Keratinocyte (primary cell): ENCODE measurements around the gene RBM38. TPM values are rescaled to one million over a fixed set of nuclear protein-coding genes. Genes with fewer than 3 reads are reported as not detected.

ENCODE experiments used
- DNase-seq: peaks from one replicate; pipeline ENCODE4 v3.0.0-alpha.2; 2011; ENCODE audit warnings: low read depth, missing footprints, low spot score
- FAIRE-seq: peaks from 2 replicates; lab custom pipeline; 2011; peaks lifted over from hg19 to GRCh38; lab: Jason Lieb, UNC
- H2AFZ ChIP-seq: 2 replicates; pipeline ENCODE4 v1.6.0; 2012; ENCODE audit warnings: low read length, control low read depth, inconsistent platforms; ENCODE audit not compliant: control insufficient read depth
- H3K27ac ChIP-seq: 2 replicates; pipeline ENCODE4 v1.5.1; 2011; ENCODE audit warnings: low read length; ENCODE audit not compliant: control insufficient read depth, insufficient read depth
- H3K27me3 ChIP-seq: 3 replicates; pipeline ENCODE4 v1.6.0; 2011; ENCODE audit warnings: low read length; ENCODE audit not compliant: control insufficient read depth, insufficient read depth; ENCODE audit errors: extremely low read depth
- H3K36me3 ChIP-seq, 2 experiments: 2 replicates in 1 of 2; 3 replicates in 1 of 2; pipeline ENCODE4 v1.5.1; 2011; ENCODE audit warnings: low read length in 2 of 2, mild to moderate bottlenecking in 1 of 2; ENCODE audit not compliant: control insufficient read depth in 2 of 2, insufficient read depth in 2 of 2; ENCODE audit errors: extremely low read depth in 1 of 2
- H3K4me1 ChIP-seq: 3 replicates; pipeline ENCODE4 v1.5.1; 2011; ENCODE audit warnings: low read length; ENCODE audit not compliant: control insufficient read depth, insufficient read depth; ENCODE audit errors: extremely low read depth
- H3K4me2 ChIP-seq: 3 replicates; pipeline ENCODE4 v1.6.0; 2011; ENCODE audit warnings: low read depth, low read length; ENCODE audit not compliant: control insufficient read depth, insufficient read depth; ENCODE audit errors: extremely low read depth
- H3K4me3 ChIP-seq, 3 experiments: fragments of 200-600 bp in 1 of 3; sonication (generic) in 1 of 3; 2 replicates in 2 of 3; 3 replicates in 1 of 3; pipeline ENCODE4 v1.5.1; 2011 to 2016; ENCODE audit warnings: low read length in 3 of 3, mild to moderate bottlenecking in 3 of 3, control low read depth in 2 of 3, inconsistent platforms in 1 of 3, low read depth in 1 of 3, mixed read lengths in 1 of 3, mixed run types in 1 of 3, moderate library complexity in 1 of 3; ENCODE audit not compliant: control insufficient read depth in 2 of 3, insufficient read depth in 2 of 3; ENCODE audit errors: extremely low read depth in 1 of 3
- H3K79me2 ChIP-seq: 2 replicates; pipeline ENCODE4 v1.6.0; 2012; ENCODE audit warnings: low read length; ENCODE audit not compliant: control insufficient read depth, insufficient read depth
- H3K9ac ChIP-seq: 3 replicates; pipeline ENCODE4 v1.6.0; 2011; ENCODE audit warnings: low read length; ENCODE audit not compliant: control insufficient read depth, insufficient read depth; ENCODE audit errors: extremely low read depth
- H3K9me1 ChIP-seq: 3 replicates; pipeline ENCODE4 v1.6.0; 2011; ENCODE audit warnings: low read length; ENCODE audit not compliant: control insufficient read depth, insufficient read depth; ENCODE audit errors: extremely low read depth
- H3K9me3 ChIP-seq: 2 replicates; pipeline ENCODE4 v1.5.1; 2012; ENCODE audit warnings: low read depth, low read length; ENCODE audit not compliant: control insufficient read depth
- H4K20me1 ChIP-seq: 3 replicates; pipeline ENCODE4 v1.6.0; 2011; ENCODE audit warnings: low read length; ENCODE audit not compliant: control insufficient read depth, insufficient read depth; ENCODE audit errors: extremely low read depth
- CTCF ChIP-seq, 3 experiments: IDR thresholded peaks in 1 of 3; conservative IDR thresholded peaks in 1 of 3; optimal IDR thresholded peaks in 1 of 3; 2 replicates in 2 of 3; 3 replicates in 1 of 3; pipeline versions ENCODE3 to v1.5.1; 2011; ENCODE audit warnings: low read length in 3 of 3, mild to moderate bottlenecking in 3 of 3, moderate library complexity in 2 of 3, control low read depth in 1 of 3, inconsistent platforms in 1 of 3; ENCODE audit not compliant: insufficient read depth in 2 of 3; ENCODE audit errors: extremely low read depth in 1 of 3
- EZH2 ChIP-seq: IDR thresholded peaks from one replicate; pipeline ENCODE4 v1.6.1; 2012; ENCODE audit warnings: inconsistent platforms, mild to moderate bottlenecking, low read length, moderate library complexity
- dilution Hi-C: fragments of 300-500 bp; cut with MboI; formaldehyde crosslinking; loops from one replicate; pipeline ENCODE4 v1.7.0; 2020; ENCODE audit warnings: low sequenced_read_pairs; ENCODE audit not compliant: extremely low pct_ligation_motif_present
- polyA plus RNA-seq, 5 experiments: library from polyadenylated mRNA; depleted of rRNA in 3 of 5; stranded (reverse) in 3 of 5; stranded (forward) in 1 of 5; unstranded in 1 of 5; fragments of >200 nt; gene quantifications; 1 replicate in 1 of 5; 2 replicates in 3 of 5; 3 replicates in 1 of 5; pipeline versions ENCODE4 v1.2.1 to v1.2.3, GENCODE V29; 2011 to 2012; ENCODE audit warnings: missing spikeins in 2 of 5, low read depth in 1 of 5, low replicate concordance in 1 of 5

The RBM38 gene
- polyA plus RNA-seq, 1 donor (not counting 4 experiments of a cell fraction or from before 2014, with no cell fraction given) = 5.1 TPM

GRCh38 chr20:57441510-57442154 lies 50.4 kb downstream of the RBM38 start:
- FAIRE-seq (no peak), DNase-seq (no peak)
- Histone ChIP-seq H4K20me1 (peaks cover 2% of the 10 kb centered on the region), H3K4me1 (no peaks in the 10 kb centered on the region), H3K9ac (no peak overlapping the region), H3K27me3 (peaks cover 42% of the 10 kb centered on the region), H3K4me3 (no peak overlapping the region), H2AFZ (no peak overlapping the region), H3K27ac (no peak overlapping the region), H3K36me3 (no peaks in the 10 kb centered on the region), H3K79me2 (no peaks in the 10 kb centered on the region), H3K9me1 (no peaks in the 10 kb centered on the region), H3K9me3 (peaks cover 4% of the 10 kb centered on the region), H3K4me2 (no peak overlapping the region)
- dilution Hi-C loops = no loop called here
- TF ChIP-seq CTCF (optimal IDR thresholded peaks at IDR 0.05 in 1 of 3, IDR thresholded peaks at IDR 0.05 in 1 of 3, conservative IDR thresholded peaks at IDR 0.05 in 1 of 3; ENCODE audit: extremely low read depth in 1 of 3, insufficient read depth in 2 of 3, low read length in 3 of 3) = no peak
- no peak for TF ChIP-seq EZH2

- no peak overlapping the region for H3K4me3 ChIP-seq
- H3K36me3 ChIP-seq = no peaks in the 10 kb centered on the region
- no peaks in the 10 kb centered on the region for H3K4me1 ChIP-seq
- peaks cover 2% of the 10 kb centered on the region for H4K20me1 ChIP-seq
- H3K4me2 ChIP-seq = no peak overlapping the region
- dilution Hi-C loops = no loop called here
- no peaks in the 10 kb centered on the region for H3K9me1 ChIP-seq
- no peak overlapping the region for H3K9ac ChIP-seq
- no peak overlapping the region for H2AFZ ChIP-seq
- H3K27ac ChIP-seq = no peak overlapping the region
- H3K9me3 ChIP-seq = peaks cover 4% of the 10 kb centered on the region
- no peak for FAIRE-seq
- H3K27me3 ChIP-seq = peaks cover 43% of the 10 kb centered on the region
- TF ChIP-seq CTCF (optimal IDR thresholded peaks at IDR 0.05 in 1 of 3, IDR thresholded peaks at IDR 0.05 in 1 of 3, conservative IDR thresholded peaks at IDR 0.05 in 1 of 3; ENCODE audit: extremely low read depth in 1 of 3, insufficient read depth in 2 of 3, low read length in 3 of 3) (no peak), EZH2 (no peak)
- H3K79me2 ChIP-seq = no peaks in the 10 kb centered on the region
- DNase-seq = no peak
Measured at GRCh38 chr20:57442158-57442887, 51.1 kb downstream of the RBM38 start.
